Ectodermal cell (in vitro differentiated cells): ENCODE measurements around the gene ZNF436.

Source experiments
- H3K27ac ChIP-seq: 2 replicates; pipeline ENCODE4 v1.7.0; 2013; ENCODE audit warnings: mild to moderate bottlenecking, low read depth, low read length; ENCODE audit not compliant: insufficient read depth, poor library complexity, severe bottlenecking
- H3K27me3 ChIP-seq: 2 replicates; pipeline ENCODE4 v1.7.0; 2013; ENCODE audit warnings: mild to moderate bottlenecking, low read length; ENCODE audit not compliant: insufficient read depth, control insufficient read depth, poor library complexity, severe bottlenecking
- H3K36me3 ChIP-seq: one replicate; pipeline ENCODE4 v1.7.0; 2013; ENCODE audit warnings: low read length; ENCODE audit not compliant: control insufficient read depth, insufficient read depth
- H3K4me1 ChIP-seq: one replicate; pipeline ENCODE4 v1.7.0; 2013; ENCODE audit warnings: low read length; ENCODE audit not compliant: control insufficient read depth, insufficient read depth
- H3K4me3 ChIP-seq: 2 replicates; pipeline ENCODE4 v1.7.0; 2013; ENCODE audit warnings: low read depth, low read length, control low read depth; ENCODE audit not compliant: insufficient read depth
- H3K9me3 ChIP-seq: 2 replicates; pipeline ENCODE4 v1.7.0; 2013; ENCODE audit warnings: mild to moderate bottlenecking, low read length, moderate library complexity; ENCODE audit not compliant: control insufficient read depth
- WGBS, 2 experiments: methylation state at CpG; one replicate each; pipeline ENCODE4 v1.1.7; 2013; ENCODE audit warnings: missing lambda C conversion rate in 2 of 2; 5-methylcytosine and 5-hydroxymethylcytosine counted together

Gene ZNF436

DNA sequence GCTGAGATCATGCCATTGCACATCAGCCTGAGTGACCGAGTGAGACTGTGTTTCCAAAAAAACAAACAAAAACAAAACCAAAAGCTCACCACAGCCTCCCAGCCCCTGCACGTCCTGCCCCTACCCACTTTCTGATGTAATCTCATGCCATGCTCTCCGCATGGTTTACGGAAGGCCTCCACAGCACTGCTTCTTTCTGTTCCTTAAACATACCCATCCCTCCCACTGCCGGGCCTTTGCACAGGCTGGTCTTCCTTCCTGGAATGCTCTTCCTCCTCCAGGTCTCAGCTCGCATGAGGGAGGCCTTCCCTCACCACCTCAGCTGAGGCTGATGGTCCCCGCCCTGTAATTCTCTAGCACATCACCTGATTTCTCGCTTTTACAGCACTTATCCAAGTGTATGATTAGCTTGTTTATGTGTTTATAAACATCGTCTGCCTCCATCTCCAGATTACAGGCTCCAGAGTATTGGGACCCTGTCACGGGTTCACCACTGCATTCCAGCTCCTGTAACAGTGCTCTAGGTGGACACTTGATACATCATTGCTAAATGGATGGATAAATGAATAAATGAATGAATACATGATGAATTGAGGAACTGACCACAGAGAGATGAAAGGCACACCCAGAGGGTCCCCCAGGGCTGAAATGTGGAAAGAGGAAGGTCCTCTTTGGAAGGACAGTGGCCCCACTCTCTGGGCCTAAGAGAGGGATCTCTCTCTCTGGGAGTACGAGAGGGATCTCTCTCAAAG, 32.8 kb upstream of the ZNF436 start:
- Histone ChIP-seq H3K27me3 (peaks cover 97% of the 10 kb centered on the region), H3K36me3 (no peaks in the 10 kb centered on the region), H3K9me3 (no peaks in the 10 kb centered on the region), H3K4me1 (no peaks in the 10 kb centered on the region), H3K4me3 (no peak overlapping the region), H3K27ac (no peak overlapping the region)
- WGBS, 2 experiments: 85 to 87% methylated on average over 11 of the region's 11 CpGs

DNA sequence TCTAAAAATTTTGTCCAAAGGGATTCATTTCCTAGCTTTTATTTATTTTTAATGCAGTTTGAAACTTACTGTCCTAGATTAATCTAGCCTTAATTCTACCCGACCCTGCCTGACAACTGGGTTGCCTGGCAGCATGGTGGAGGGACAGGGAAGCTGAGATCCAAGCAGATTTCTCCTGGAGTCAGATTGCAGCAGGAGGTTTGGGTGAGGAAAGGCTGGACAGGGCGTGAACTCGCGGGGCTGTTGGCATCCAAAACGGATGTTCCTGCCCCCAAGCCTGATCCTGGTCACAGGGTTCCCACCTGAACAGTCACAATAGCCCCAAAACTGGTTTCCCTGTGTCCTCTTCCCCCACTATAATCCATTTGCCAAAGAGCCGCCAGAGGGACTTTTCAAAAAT, 31.7 kb upstream of the ZNF436 start:
- Histone ChIP-seq H3K9me3 (no peaks in the 10 kb centered on the region), H3K27me3 (peaks cover 97% of the 10 kb centered on the region), H3K4me1 (no peaks in the 10 kb centered on the region), H3K4me3 (no peak overlapping the region), H3K36me3 (no peaks in the 10 kb centered on the region), H3K27ac (no peak overlapping the region)
- 88 to 89% methylated on average over 6 of the region's 6 CpGs for WGBS, 2 experiments

DNA sequence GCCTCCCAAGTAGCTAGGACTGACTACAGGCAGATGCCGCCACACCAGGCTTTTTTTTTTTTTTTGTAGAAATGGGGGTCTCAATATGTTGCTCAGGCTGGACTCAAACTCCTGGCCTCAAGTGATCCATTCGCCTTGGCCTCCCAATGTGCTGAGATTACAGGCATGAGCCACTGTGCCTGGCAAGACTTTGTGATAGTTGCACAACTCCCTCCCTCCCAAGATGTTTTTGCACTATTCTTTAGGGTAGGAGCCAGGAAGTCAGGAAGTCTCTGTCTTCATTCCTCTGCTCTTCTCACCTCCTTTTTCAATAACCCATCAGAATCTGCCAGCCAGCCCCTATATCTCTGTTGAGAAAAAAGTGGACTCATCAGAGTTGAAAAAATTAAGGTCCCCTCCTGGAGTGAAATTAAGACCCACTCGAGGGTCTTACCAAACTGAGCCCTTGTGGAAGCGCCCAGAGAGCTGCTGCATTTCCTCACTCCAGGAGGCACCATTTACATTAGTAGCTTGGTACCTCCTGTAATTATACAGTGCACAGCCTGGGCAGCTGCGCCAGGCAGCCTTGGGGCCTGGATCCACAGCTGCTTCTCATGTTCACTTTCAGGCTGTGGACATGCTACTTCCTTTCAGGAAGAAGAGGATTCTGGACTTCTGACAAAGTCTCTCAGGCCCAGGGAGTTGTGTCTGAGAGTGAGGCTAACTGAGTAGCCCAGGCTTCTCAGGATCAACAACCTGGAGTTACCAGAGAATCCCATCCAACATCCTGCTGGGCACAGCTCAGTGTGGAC, 30.9 kb upstream of the ZNF436 start:
- Histone ChIP-seq H3K4me1 (no peaks in the 10 kb centered on the region), H3K27ac (no peak overlapping the region), H3K27me3 (peaks cover 97% of the 10 kb centered on the region), H3K9me3 (no peaks in the 10 kb centered on the region), H3K36me3 (no peaks in the 10 kb centered on the region), H3K4me3 (no peak overlapping the region)
- WGBS, 2 experiments: 81 to 82% methylated on average over 5 of the region's 5 CpGs

DNA sequence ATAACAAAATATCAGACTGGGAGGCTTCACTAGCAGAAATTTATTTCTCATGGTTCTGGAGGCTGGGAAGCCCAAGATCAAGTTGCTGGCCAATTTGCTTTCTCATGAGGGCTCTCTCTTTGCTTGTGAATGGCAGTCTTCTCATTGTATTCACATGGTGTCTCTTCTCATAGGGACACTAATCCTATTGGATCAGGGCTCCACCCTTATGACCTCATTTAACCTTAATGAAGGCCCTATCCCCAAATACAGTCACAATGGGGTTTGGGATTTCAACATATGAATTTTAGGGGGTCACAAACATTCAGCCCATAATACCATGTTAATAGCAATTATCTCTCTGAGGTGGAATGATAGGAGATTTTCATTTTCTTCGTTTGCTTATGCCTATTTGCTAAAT, 29.6 kb upstream of the ZNF436 start:
- peaks cover 89% of the 10 kb centered on the region for H3K27me3 ChIP-seq
- 100% methylated on average over 1 of the region's 1 CpG; no CpG with 5 or more reads in 1 of the 2 experiments for WGBS, 2 experiments

DNA sequence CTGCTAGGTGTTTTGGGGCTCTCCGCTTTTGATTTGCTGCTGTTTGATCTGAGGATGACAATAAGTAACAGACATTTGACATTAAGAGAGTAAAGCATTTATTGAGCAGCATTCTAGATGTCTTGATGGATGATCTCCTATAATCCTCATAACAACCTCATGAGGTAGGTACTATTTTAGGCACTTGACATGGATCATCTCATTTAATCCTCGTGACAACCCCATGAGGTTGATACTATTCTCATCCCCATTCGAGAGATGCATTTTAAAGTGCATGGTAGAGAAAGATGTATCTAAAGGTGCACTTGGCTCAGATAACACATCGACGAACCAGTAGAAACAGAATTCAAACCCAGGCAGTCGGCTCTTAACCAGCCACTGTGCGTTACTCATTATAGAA, 28.3 kb upstream of the ZNF436 start:
- Histone ChIP-seq H3K9me3 (no peaks in the 10 kb centered on the region), H3K27me3 (peaks cover 86% of the 10 kb centered on the region), H3K4me1 (peaks cover 5% of the 10 kb centered on the region), H3K36me3 (no peaks in the 10 kb centered on the region), H3K27ac (no peak overlapping the region), H3K4me3 (no peak overlapping the region)
- 86 to 92% methylated on average over 7 of the region's 7 CpGs for WGBS, 2 experiments

More for the DNA sequence above, 29.6 kb upstream of the ZNF436 start:
- no peaks in the 10 kb centered on the region for H3K36me3 ChIP-seq
- H3K27ac ChIP-seq: no peak overlapping the region
- peaks cover 5% of the 10 kb centered on the region for H3K4me1 ChIP-seq
- no peaks in the 10 kb centered on the region for H3K9me3 ChIP-seq
- H3K4me3 ChIP-seq: no peak overlapping the region

DNA sequence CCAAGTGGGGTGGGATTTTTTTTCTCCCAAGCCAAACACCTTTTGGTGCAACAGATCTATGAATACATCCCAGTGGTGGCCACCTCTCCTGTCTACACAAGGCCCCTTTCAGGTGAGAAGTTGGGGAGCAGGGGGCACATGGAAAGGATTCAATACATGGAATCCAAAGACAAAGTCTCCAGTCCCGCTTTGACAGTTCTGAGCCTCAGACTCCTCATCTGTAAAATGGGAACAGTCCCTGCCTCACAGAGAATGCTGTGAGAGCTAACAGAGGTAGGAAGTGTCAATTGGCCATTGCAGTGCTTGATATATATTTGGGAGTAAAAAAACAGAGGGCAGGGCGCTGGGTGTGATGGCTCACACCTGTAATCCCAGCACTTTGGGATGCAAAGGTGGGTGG, 26.7 kb upstream of the ZNF436 start:
- peaks cover 71% of the 10 kb centered on the region for H3K27me3 ChIP-seq
- WGBS, 2 experiments: 85 to 94% methylated on average over 2 of the region's 2 CpGs

DNA sequence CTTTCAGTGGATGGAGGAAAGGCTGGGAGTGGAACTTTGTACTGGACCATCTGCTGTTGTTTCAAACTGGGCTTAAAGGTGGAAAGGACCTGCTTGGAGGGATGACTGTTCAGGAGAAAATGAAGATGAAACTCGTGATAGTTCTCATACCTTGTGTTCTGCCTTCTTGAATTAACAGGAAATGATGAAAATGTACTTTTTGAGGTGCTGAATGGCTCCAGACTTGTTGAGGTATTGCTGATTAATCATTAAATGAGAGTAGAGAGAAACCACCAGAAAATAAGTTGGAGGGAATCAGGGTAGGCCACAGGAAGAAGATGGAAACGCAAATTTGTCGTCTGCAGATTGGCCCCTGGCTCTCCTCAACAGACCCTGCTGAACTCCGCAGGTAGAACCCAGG, 26.2 kb upstream of the ZNF436 start:
- H3K4me3 ChIP-seq: no peak overlapping the region
- no peaks in the 10 kb centered on the region for H3K9me3 ChIP-seq
- H3K36me3 ChIP-seq: no peaks in the 10 kb centered on the region
- 78 to 83% methylated on average over 4 of the region's 4 CpGs for WGBS, 2 experiments
- peaks cover 66% of the 10 kb centered on the region for H3K27me3 ChIP-seq
- H3K4me1 ChIP-seq: peaks cover 5% of the 10 kb centered on the region
- H3K27ac ChIP-seq: no peak overlapping the region

More for the DNA sequence above, 26.7 kb upstream of the ZNF436 start:
- H3K27ac ChIP-seq: no peak overlapping the region
- no peaks in the 10 kb centered on the region for H3K9me3 ChIP-seq
- no peak overlapping the region for H3K4me3 ChIP-seq
- H3K36me3 ChIP-seq: no peaks in the 10 kb centered on the region
- peaks cover 5% of the 10 kb centered on the region for H3K4me1 ChIP-seq

DNA sequence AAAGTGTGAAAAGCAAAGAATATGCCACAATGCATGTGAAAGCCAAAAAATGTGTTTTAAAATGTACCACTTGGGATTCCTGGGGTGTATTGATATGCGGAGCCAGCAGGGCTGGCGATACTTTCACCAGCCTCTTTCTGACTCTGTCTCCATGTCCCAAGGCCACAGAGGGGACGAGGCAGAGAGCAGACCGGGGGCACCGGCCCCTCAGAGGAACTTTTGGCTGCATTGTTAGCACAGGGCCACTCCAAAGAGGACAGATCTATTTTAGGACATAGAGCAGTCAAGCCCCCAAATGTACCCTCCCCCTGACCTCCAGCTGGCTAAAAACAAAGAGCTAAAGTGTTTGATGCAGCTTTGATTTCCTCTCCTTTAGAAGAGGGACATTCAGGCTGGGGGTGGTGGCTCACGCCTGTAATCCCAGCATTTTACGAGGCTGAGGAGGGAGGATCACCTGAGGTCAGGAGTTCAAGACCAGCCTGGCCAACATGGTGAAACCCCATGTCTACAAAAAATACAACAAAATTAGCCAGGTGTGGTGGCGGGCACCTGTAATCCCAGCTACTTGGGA, 25.6 kb upstream of the ZNF436 start:
- Histone ChIP-seq H3K4me3 (no peak overlapping the region), H3K36me3 (no peaks in the 10 kb centered on the region), H3K9me3 (no peaks in the 10 kb centered on the region), H3K27me3 (peaks cover 66% of the 10 kb centered on the region), H3K4me1 (peaks cover 5% of the 10 kb centered on the region), H3K27ac (no peak overlapping the region)
- 14 to 15% methylated on average over 8 of the region's 8 CpGs for WGBS, 2 experiments

- no peaks in the 10 kb centered on the region for H3K9me3 ChIP-seq
- no peak overlapping the region for H3K4me3 ChIP-seq
- peaks cover 5% of the 10 kb centered on the region for H3K4me1 ChIP-seq
- H3K36me3 ChIP-seq: no peaks in the 10 kb centered on the region
- no peak overlapping the region for H3K27ac ChIP-seq
- WGBS, 2 experiments: 13 to 15% methylated on average over 7 of the region's 7 CpGs
- H3K27me3 ChIP-seq: peaks cover 66% of the 10 kb centered on the region
Observed at GRCh38 chr1:23394684-23395083, 25.0 kb upstream of the ZNF436 start.

DNA sequence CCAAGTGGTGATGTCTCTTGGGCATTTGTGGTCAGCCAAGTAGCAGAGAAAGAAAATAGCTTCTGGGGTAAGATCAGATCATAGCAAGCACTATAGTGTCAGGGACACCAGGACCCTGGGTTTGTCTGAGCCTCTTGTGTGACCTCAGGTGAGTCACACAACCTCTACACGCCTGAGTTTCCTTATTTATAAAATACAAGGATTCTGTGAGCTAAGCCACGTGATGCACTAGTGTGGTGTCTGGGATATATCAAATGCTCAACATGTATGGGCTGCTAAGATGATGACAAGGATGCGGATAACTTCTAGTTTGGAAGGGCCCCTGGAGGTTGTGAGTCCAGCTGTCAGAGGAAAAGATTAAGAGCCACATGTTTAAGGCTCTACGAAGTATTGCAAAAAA, 24.5 kb upstream of the ZNF436 start:
- Histone ChIP-seq H3K4me1 (peaks cover 5% of the 10 kb centered on the region), H3K36me3 (no peaks in the 10 kb centered on the region), H3K27me3 (peaks cover 65% of the 10 kb centered on the region), H3K27ac (no peak overlapping the region), H3K9me3 (no peaks in the 10 kb centered on the region), H3K4me3 (no peak overlapping the region)
- 82 to 95% methylated on average over 4 of the region's 4 CpGs for WGBS, 2 experiments
